Fibroblast of lung (primary cell): ENCODE data around the gene UQCC2. TPM values are rescaled to one million over a fixed set of nuclear protein-coding genes. Genes with fewer than 3 reads are reported as not detected.

ENCODE experiments used
- DNase-seq, 2 donors: peaks; one replicate each; pipeline versions ENCODE4 v3.0.0 to v3.0.0-alpha.2; 2010; ENCODE audit warnings: low read depth in 2 of 2
- H2AFZ ChIP-seq: 2 replicates; pipeline ENCODE4 v1.5.1; 2012; ENCODE audit warnings: low read length, control low read depth, inconsistent platforms
- H3K27ac ChIP-seq: 2 replicates; pipeline ENCODE4 v1.5.1; 2011; ENCODE audit warnings: low read length, control low read depth; ENCODE audit not compliant: insufficient read depth
- H3K27me3 ChIP-seq: 2 replicates; pipeline ENCODE4 v1.5.1; 2011; ENCODE audit warnings: mild to moderate bottlenecking, low read length; ENCODE audit not compliant: control insufficient read depth, insufficient read depth
- H3K36me3 ChIP-seq: 2 replicates; pipeline ENCODE4 v1.5.1; 2011; ENCODE audit warnings: low read length; ENCODE audit not compliant: control insufficient read depth, insufficient read depth
- H3K4me1 ChIP-seq: 2 replicates; pipeline ENCODE4 v1.5.1; 2011; ENCODE audit warnings: low read length; ENCODE audit not compliant: control insufficient read depth, insufficient read depth; ENCODE audit errors: extremely low read depth
- H3K4me2 ChIP-seq: 2 replicates; pipeline ENCODE4 v1.5.1; 2011; ENCODE audit warnings: low read length, control low read depth; ENCODE audit not compliant: insufficient read depth; ENCODE audit errors: extremely low read depth
- H3K4me3 ChIP-seq, 4 experiments: fragments of 200-600 bp in 1 of 4; sonication (generic) in 1 of 4; replicated peaks in 1 of 4; 2 replicates each; pipeline ENCODE4 v1.5.1; 2011 to 2016; ENCODE audit warnings: low read length in 4 of 4, low read depth in 3 of 4, mild to moderate bottlenecking in 3 of 4, control low read depth in 2 of 4, inconsistent platforms in 1 of 4, mixed read lengths in 1 of 4; ENCODE audit not compliant: insufficient read depth in 1 of 4; ENCODE audit errors: control extremely low read depth in 1 of 4
- H3K79me2 ChIP-seq: 2 replicates; pipeline ENCODE4 v1.5.1; 2012; ENCODE audit warnings: mild to moderate bottlenecking, low read length, inconsistent platforms; ENCODE audit not compliant: control insufficient read depth, insufficient read depth
- H3K9ac ChIP-seq: 2 replicates; pipeline ENCODE4 v1.5.1; 2011; ENCODE audit warnings: mild to moderate bottlenecking, low read length, control low read depth; ENCODE audit not compliant: insufficient read depth
- H3K9me3 ChIP-seq: 2 replicates; pipeline ENCODE4 v1.5.1; 2012; ENCODE audit warnings: low read depth, low read length; ENCODE audit not compliant: control insufficient read depth, insufficient read depth
- H4K20me1 ChIP-seq: 2 replicates; pipeline ENCODE4 v1.5.1; 2011; ENCODE audit warnings: low read length; ENCODE audit not compliant: control insufficient read depth, insufficient read depth; ENCODE audit errors: extremely low read depth
- CTCF ChIP-seq, 2 donors: IDR thresholded peaks in 1 of 2; conservative IDR thresholded peaks in 1 of 2; 1 replicate in 1 of 2; 2 replicates in 1 of 2; pipeline ENCODE4 v1.5.1; 2011 to 2012; ENCODE audit warnings: low read length in 2 of 2, control low read depth in 1 of 2, inconsistent platforms in 1 of 2, low read depth in 1 of 2, mild to moderate bottlenecking in 1 of 2
- EZH2 ChIP-seq: IDR thresholded peaks from 2 replicates; pipeline ENCODE4 v1.5.1; 2012; ENCODE audit warnings: low read length, control low read depth, mild to moderate bottlenecking; ENCODE audit errors: missing control alignments
- polyA plus RNA-seq, 2 donors: library from polyadenylated mRNA; depleted of rRNA in 1 of 2; stranded (reverse) in 1 of 2; unstranded in 1 of 2; fragments of >200 nt; gene quantifications; 2 replicates each; pipeline ENCODE4 v1.2.1, GENCODE V29; 2011 to 2012; ENCODE audit warnings: missing spikeins in 1 of 2
- total RNA-seq: library from RNA; depleted of rRNA; stranded (reverse); fragments of >200 nt; gene quantifications from 2 replicates; pipeline ENCODE4 v1.2.1, GENCODE V29; 2014

Gene UQCC2
- total and polyA plus RNA-seq, 2 donors (not counting 1 experiment from before 2014, with no cell fraction given), result 33.8 to 36.5 TPM

GRCh38 chr6:33740794-33741193, 29.3 kb upstream of the UQCC2 start:
- Histone ChIP-seq H3K9ac (no peak overlapping the region), H4K20me1 (no peaks in the 10 kb centered on the region), H3K79me2 (no peaks in the 10 kb centered on the region), H3K27ac (no peak overlapping the region), H2AFZ (no peak overlapping the region), H3K4me1 (no peaks in the 10 kb centered on the region), H3K4me2 (no peak overlapping the region), H3K9me3 (no peaks in the 10 kb centered on the region), H3K36me3 (no peaks in the 10 kb centered on the region), H3K27me3 (peaks cover 16% of the 10 kb centered on the region), H3K4me3 (no peak overlapping the region)
- no peak for DNase-seq
- TF ChIP-seq EZH2 (no peak), CTCF (conservative IDR thresholded peaks at IDR 0.05 in 1 of 2, IDR thresholded peaks at IDR 0.05 in 1 of 2; ENCODE audit: low read depth in 1 of 2, low read length in 2 of 2) (no peak)

- TF ChIP-seq EZH2, result no peak
- TF ChIP-seq CTCF (conservative IDR thresholded peaks at IDR 0.05 in 1 of 2, IDR thresholded peaks at IDR 0.05 in 1 of 2; ENCODE audit: low read depth in 1 of 2, low read length in 2 of 2), result no peak
- H2AFZ ChIP-seq, result no peak overlapping the region
- no peak overlapping the region for H3K4me2 ChIP-seq
- H3K36me3 ChIP-seq, result no peaks in the 10 kb centered on the region
- peaks cover 16% of the 10 kb centered on the region for H3K27me3 ChIP-seq
- H3K9ac ChIP-seq, result no peak overlapping the region
- no peaks in the 10 kb centered on the region for H3K79me2 ChIP-seq
- no peaks in the 10 kb centered on the region for H3K9me3 ChIP-seq
- H3K27ac ChIP-seq, result no peak overlapping the region
- no peaks in the 10 kb centered on the region for H4K20me1 ChIP-seq
- H3K4me1 ChIP-seq, result no peaks in the 10 kb centered on the region
- H3K4me3 ChIP-seq, result no peak overlapping the region
- peak in 1 of 2 donors; percentile 19 for DNase-seq
Measured at GRCh38 chr6:33740204-33740608, 28.7 kb upstream of the UQCC2 start.

GRCh38 chr6:33739571-33739970, 28.1 kb upstream of the UQCC2 start:
- TF ChIP-seq CTCF (conservative IDR thresholded peaks at IDR 0.05 in 1 of 2, IDR thresholded peaks at IDR 0.05 in 1 of 2; ENCODE audit: low read depth in 1 of 2, low read length in 2 of 2) (no peak), EZH2 (no peak)
- Histone ChIP-seq H3K79me2 (no peaks in the 10 kb centered on the region), H3K27me3 (peaks cover 16% of the 10 kb centered on the region)

More at GRCh38 chr6:33739571-33739970, 28.1 kb upstream of the UQCC2 start:
- no peak overlapping the region for H3K9ac ChIP-seq
- no peaks in the 10 kb centered on the region for H4K20me1 ChIP-seq
- H3K36me3 ChIP-seq, result no peaks in the 10 kb centered on the region
- H3K4me3 ChIP-seq, result no peak overlapping the region
- H3K27ac ChIP-seq, result no peak overlapping the region
- no peak overlapping the region for H3K4me2 ChIP-seq
- no peaks in the 10 kb centered on the region for H3K4me1 ChIP-seq
- no peak overlapping the region for H2AFZ ChIP-seq
- DNase-seq, result no peak
- no peaks in the 10 kb centered on the region for H3K9me3 ChIP-seq
